Endothelial cell (in vitro differentiated cells): ENCODE measurements around the gene MED20. TPM values are rescaled to one million over a fixed set of nuclear protein-coding genes. Genes with fewer than 3 reads are reported as not detected.
A peak's percentile ranks its signal among the peaks of the same experiment; 100 is the strongest.

Source experiments
- DNase-seq: peaks from one replicate; pipeline ENCODE4 v3.0.0; 2021; ENCODE audit warnings: low spot score
- H3K27ac Mint-ChIP-seq: one replicate; pipeline ENCODE4 v1.8.0; 2021; ENCODE audit warnings: mixed read lengths, inconsistent platforms; ENCODE audit not compliant: unreplicated experiment
- H3K27me3 Mint-ChIP-seq: one replicate; pipeline ENCODE4 v1.8.0; 2021; ENCODE audit warnings: mild to moderate bottlenecking, moderate library complexity, mixed read lengths, inconsistent platforms; ENCODE audit not compliant: unreplicated experiment
- H3K36me3 Mint-ChIP-seq: one replicate; pipeline ENCODE4 v1.8.0; 2021; ENCODE audit warnings: mild to moderate bottlenecking, low read depth, mixed read lengths, inconsistent platforms; ENCODE audit not compliant: unreplicated experiment
- H3K4me1 Mint-ChIP-seq: one replicate; pipeline ENCODE4 v1.8.0; 2021; ENCODE audit warnings: mild to moderate bottlenecking, mixed read lengths, inconsistent platforms; ENCODE audit not compliant: unreplicated experiment
- H3K4me3 Mint-ChIP-seq: one replicate; pipeline ENCODE4 v1.8.0; 2021; ENCODE audit warnings: mild to moderate bottlenecking, mixed read lengths, inconsistent platforms; ENCODE audit not compliant: unreplicated experiment
- H3K9me3 Mint-ChIP-seq: one replicate; pipeline ENCODE4 v1.8.0; 2021; ENCODE audit warnings: mixed read lengths, inconsistent platforms; ENCODE audit not compliant: unreplicated experiment
- CTCF ChIP-seq: fragments of 200-600 bp; sonication (generic); IDR thresholded peaks from one replicate; pipeline ENCODE4 v1.5.0; 2021; ENCODE audit warnings: antibody characterized with exemption; ENCODE audit not compliant: unreplicated experiment
- total RNA-seq: library from RNA; stranded (reverse); fragmentation: NEBNext Ultra II Directional; extraction: Animal tissue kit (Norgen Biotek cat#: 25700); gene quantifications from one replicate; pipeline ENCODE4 v1.2.1, GENCODE V29; 2021; ENCODE audit not compliant: unreplicated experiment

Gene MED20
- total RNA-seq, 1 donor from 2014 or later, result 39.4 TPM

DNA sequence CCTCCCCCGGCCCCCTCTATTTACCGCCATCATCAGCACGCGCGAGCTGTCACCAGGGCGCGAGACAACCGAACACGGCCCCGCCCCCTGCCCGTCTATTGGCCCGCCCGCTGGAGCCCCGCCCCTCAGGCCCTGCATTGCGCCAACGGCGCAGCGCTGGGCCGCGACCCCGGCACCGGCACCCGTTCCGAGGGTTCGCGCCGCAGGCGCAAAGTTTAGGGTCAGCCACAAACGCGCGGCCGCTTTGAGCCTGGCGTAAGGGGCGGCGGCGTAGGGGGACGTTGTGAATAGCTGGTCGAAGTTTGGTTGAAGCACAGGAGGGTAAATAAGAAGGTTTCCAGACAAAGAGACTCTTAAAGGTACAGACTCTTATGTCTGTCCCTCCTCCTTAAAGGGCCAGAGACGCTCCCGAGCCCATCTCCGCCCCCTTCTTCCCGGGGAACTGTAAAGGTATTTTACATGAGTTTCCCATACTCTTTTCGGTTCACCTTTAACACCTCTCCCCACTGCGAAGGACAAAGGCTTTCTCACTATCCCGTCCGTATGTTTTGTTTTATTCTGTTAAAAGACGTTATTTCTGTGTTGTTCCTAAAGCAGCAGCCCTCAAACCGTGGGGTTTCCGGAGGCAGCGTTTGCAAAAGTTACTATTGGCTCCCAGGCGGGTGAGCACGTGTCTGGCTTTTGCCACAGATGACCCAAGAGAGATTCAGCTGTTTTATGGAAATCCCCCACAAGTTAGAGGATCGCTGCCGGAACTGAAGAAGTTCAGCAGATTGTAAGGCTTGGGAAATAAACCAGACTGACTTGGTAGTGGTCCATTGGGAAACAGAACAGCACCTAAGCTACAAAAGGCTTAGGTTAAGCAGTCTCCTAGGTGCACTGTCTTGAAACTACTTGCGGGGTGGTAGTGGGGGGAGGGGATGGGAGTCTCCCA, 25.4 kb downstream of the MED20 start, which contains the start of gene USP49:
Gene USP49, minus strand, starts transcription at position 76 of the 934 bp plus-strand sequence. CDS start 88,392 bp downstream, outside the sequence.
- no peak for TF ChIP-seq CTCF
- Mint-ChIP-seq H3K4me3 (peak within 1 kb of the TSS; percentile 95), H3K9me3 (no peaks in the 10 kb centered on the region), H3K4me1 (peaks cover 8% of the 10 kb centered on the region), H3K27ac (peak within 1 kb of the TSS; percentile 95), H3K27me3 (no peaks in the 10 kb centered on the region), H3K36me3 (no peaks in the 10 kb centered on the region)
- peak; percentile 94 for DNase-seq

DNA sequence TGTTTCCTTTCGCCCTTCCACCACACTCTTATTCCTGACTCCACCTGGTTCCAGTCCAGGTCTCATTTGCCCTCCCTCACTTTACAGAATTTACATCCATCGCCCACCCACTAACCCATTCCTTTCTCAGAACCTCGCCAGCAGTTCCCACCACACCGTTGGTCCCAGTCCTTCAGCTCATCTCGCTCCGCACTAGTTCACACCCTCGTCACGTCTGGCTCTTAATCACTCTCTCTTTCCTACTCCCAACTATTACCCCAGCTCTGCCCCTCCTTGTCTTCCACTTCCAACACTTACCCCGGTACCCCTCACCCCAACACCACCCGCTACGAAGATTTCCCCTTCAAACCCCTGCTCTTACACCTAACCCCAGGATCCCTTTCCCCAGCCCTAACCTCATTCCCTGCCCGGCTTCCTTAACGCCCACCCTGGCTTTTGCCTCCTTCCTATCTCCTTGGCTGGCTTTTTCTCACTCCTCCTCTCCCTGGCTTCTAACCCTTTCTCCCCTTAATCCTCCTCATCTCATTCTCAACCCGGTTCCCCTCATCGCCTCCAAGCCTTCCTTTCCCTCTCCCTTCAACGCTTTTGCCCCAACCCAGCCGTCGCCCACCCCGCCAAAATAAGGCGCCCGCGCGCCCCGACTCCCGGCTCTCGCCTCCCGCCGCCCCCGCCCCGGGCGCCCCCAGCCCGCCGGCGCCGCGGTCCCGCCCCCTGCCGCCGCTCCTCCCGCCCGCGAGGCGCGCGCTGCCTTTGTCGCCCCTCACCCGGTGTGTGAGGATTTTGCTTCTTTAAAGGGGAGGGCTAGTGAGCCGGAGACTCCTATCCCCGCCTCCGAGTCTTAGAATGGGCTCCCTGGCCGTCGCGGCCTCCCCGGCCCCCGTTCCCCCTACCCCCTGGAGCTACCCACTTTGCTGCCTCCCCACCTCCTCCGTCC, 26.3 kb downstream of the MED20 start:
- H3K27me3 Mint-ChIP-seq, result no peaks in the 10 kb centered on the region
- no peaks in the 10 kb centered on the region for H3K9me3 Mint-ChIP-seq
- TF ChIP-seq CTCF, result no peak
- peak; percentile 9 for DNase-seq
- no peaks in the 10 kb centered on the region for H3K36me3 Mint-ChIP-seq
- peaks cover 8% of the 10 kb centered on the region for H3K4me1 Mint-ChIP-seq
- H3K4me3 Mint-ChIP-seq, result peak overlapping the region; percentile 95
- no peak overlapping the region for H3K27ac Mint-ChIP-seq

GRCh38 chr6:41892921-41893564, 27.9 kb downstream of the MED20 start:
- Mint-ChIP-seq H3K27ac (no peak overlapping the region), H3K9me3 (no peaks in the 10 kb centered on the region), H3K27me3 (no peaks in the 10 kb centered on the region), H3K36me3 (no peaks in the 10 kb centered on the region), H3K4me3 (no peak overlapping the region), H3K4me1 (peaks cover 8% of the 10 kb centered on the region)
- no peak for DNase-seq
- no peak for TF ChIP-seq CTCF

DNA sequence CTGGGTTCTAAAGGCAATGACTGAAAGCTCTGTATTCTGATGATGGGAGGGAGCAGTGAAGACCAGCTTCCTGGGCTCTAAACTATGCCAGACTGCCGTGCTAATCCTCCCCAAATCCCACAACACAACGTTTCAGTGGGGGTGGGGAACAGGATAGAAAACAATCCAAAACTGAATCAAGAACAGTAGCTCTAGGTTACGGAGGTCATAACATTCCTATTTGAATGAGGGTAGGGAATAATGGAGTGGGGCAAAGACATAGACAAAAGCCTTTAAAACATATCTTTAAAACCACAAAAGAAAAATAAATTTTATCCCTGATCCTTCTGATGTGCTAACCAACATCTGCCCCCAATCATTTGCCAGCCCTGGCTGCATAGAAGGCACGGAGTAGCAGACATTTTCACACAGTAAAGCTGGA, 33.6 kb downstream of the MED20 start:
- no peak for TF ChIP-seq CTCF
- no peak for DNase-seq
- H3K4me1 Mint-ChIP-seq, result peaks cover 2% of the 10 kb centered on the region
- no peak overlapping the region for H3K4me3 Mint-ChIP-seq
- no peak overlapping the region for H3K27ac Mint-ChIP-seq
- no peaks in the 10 kb centered on the region for H3K36me3 Mint-ChIP-seq
- H3K27me3 Mint-ChIP-seq, result no peaks in the 10 kb centered on the region
- no peaks in the 10 kb centered on the region for H3K9me3 Mint-ChIP-seq
